Prostate gland (tissue), 2 donors: ENCODE results near the gene SPATS2. TPM values are rescaled to one million over a fixed set of nuclear protein-coding genes. Genes with fewer than 3 reads are reported as not detected.
A peak's percentile ranks its signal among the peaks of the same experiment; 100 is the strongest.

Source experiments
- DNase-seq: peaks from one replicate; pipeline ENCODE4 v3.0.0-alpha.2; 2019; ENCODE audit warnings: low spot score
- H3K27ac ChIP-seq, 2 donors: fragments of 200-600 bp; sonication (generic); 2 replicates each; pipeline ENCODE4 v1.5.1; 2017 to 2019
- H3K27me3 ChIP-seq: fragments of 200-600 bp; sonication (generic); replicated peaks from 2 replicates; pipeline ENCODE4 v1.5.1; 2019; ENCODE audit not compliant: insufficient read depth
- H3K36me3 ChIP-seq, 2 donors: fragments of 200-600 bp; sonication (generic); 1 replicate in 1 of 2; 2 replicates in 1 of 2; pipeline versions ENCODE4 v1.5.1 to v1.8.1; 2017 to 2019
- H3K4me1 ChIP-seq: fragments of 200-600 bp; sonication (generic); replicated peaks from 2 replicates; pipeline ENCODE4 v1.5.1; 2019
- H3K4me3 ChIP-seq, 2 donors: fragments of 200-600 bp; sonication (generic); 2 replicates each; pipeline ENCODE4 v1.5.1; 2017 to 2019
- H3K9me3 ChIP-seq: fragments of 200-600 bp; sonication (generic); 2 replicates; pipeline ENCODE4 v1.5.1; 2017
- POLR2A ChIP-seq: fragments of 450-650 bp; IDR thresholded peaks from one replicate; pipeline ENCODE4 v1.6.1; 2016; ENCODE audit warnings: antibody characterized with exemption, mild to moderate bottlenecking
- POLR2AphosphoS5 ChIP-seq: sonication (generic); formaldehyde crosslinking; IDR thresholded peaks from one replicate; pipeline ENCODE4 v1.6.1; 2017; ENCODE audit warnings: antibody characterized with exemption
- WGBS: methylation state at CpG from one replicate; pipeline ENCODE4 v1.1.5; 2018; 5-methylcytosine and 5-hydroxymethylcytosine counted together
- intact Hi-C: fragments of 100-400 bp; cut with DNase I; formaldehyde crosslinking; loops from one replicate; pipeline ENCODE4 v1.14.2; 2022
- small RNA-seq, 2 donors: library from RNA; depleted of rRNA; stranded (forward); fragments of <200 nt; gene quantifications; one replicate each; pipeline ENCODE3, GENCODE V24; 2016
- total RNA-seq, 2 donors: library from RNA; depleted of rRNA; stranded (reverse); fragments of >200 nt; gene quantifications; one replicate each; pipeline ENCODE4 v1.1.0, GENCODE V29; 2016
- TF ChIP-seq, protein P1 (sequence below), 4 experiments: fragments of 200-600 bp in 2 of 4; fragments of 450-650 bp in 2 of 4; sonication (generic) in 2 of 4; IDR thresholded peaks; 1 replicate in 3 of 4; 2 replicates in 1 of 4; pipeline ENCODE4 v1.5.1; 2016 to 2019; ENCODE audit warnings: antibody characterized with exemption in 4 of 4, mild to moderate bottlenecking in 2 of 4, moderate library complexity in 2 of 4

The SPATS2 gene
- total RNA-seq, 2 donors from 2014 or later, result 30.1 to 34.2 TPM

GRCh38 chr12:49566361-49566760 is 199.1 kb downstream of the SPATS2 start:
- Histone ChIP-seq H3K27ac (no peak overlapping the region), H3K4me3 (no peak overlapping the region), H3K4me1 (peaks cover 3% of the 10 kb centered on the region), H3K9me3 (no peaks in the 10 kb centered on the region), H3K27me3 (no peaks in the 10 kb centered on the region), H3K36me3 (peaks cover 10 to 26% of the 10 kb centered on the region in 2 donors)
- 92% methylated on average over 12 of the region's 13 CpGs for WGBS
- DNase-seq, result no peak
- TF ChIP-seq POLR2AphosphoS5 (no peak), POLR2A (no peak)
- TF ChIP-seq, protein P1, sequence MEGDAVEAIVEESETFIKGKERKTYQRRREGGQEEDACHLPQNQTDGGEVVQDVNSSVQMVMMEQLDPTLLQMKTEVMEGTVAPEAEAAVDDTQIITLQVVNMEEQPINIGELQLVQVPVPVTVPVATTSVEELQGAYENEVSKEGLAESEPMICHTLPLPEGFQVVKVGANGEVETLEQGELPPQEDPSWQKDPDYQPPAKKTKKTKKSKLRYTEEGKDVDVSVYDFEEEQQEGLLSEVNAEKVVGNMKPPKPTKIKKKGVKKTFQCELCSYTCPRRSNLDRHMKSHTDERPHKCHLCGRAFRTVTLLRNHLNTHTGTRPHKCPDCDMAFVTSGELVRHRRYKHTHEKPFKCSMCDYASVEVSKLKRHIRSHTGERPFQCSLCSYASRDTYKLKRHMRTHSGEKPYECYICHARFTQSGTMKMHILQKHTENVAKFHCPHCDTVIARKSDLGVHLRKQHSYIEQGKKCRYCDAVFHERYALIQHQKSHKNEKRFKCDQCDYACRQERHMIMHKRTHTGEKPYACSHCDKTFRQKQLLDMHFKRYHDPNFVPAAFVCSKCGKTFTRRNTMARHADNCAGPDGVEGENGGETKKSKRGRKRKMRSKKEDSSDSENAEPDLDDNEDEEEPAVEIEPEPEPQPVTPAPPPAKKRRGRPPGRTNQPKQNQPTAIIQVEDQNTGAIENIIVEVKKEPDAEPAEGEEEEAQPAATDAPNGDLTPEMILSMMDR (IDR thresholded peaks at IDR 0.05), result no peak
- intact Hi-C loops, result no loop called here

DNA sequence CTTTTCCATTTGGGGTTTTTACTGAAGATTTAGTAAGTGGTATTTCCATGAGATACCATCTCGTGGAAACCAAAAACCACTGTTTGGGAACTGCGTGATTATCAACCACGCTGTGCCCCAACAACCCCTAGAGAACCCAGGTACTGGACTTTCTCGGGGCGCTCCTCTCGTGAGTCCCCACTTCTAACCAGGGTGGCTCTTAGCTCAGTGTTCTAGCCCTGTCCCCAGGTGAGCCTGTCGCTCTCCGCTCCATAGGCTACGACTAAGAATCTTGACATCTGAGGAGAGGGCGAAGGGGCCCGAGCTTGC is 200.0 kb downstream of the SPATS2 start:
- peaks cover 10 to 21% of the 10 kb centered on the region in 2 donors for H3K36me3 ChIP-seq
- peak overlapping the region; percentile 64 to 88 for H3K4me3 ChIP-seq
- H3K27ac ChIP-seq, result peak overlapping the region; percentile 82 to 87
- no peak for DNase-seq
- TF ChIP-seq, protein P1 (IDR thresholded peaks at IDR 0.05), result no peak
- TF ChIP-seq POLR2AphosphoS5 (no peak), POLR2A (no peak)
- peaks cover 3% of the 10 kb centered on the region for H3K4me1 ChIP-seq
- H3K9me3 ChIP-seq, result no peaks in the 10 kb centered on the region
- 0% methylated on average over 11 of the region's 11 CpGs for WGBS
- intact Hi-C loops, result no loop called here
- no peaks in the 10 kb centered on the region for H3K27me3 ChIP-seq

- H3K4me1 ChIP-seq, result peaks cover 3% of the 10 kb centered on the region
- no peaks in the 10 kb centered on the region for H3K27me3 ChIP-seq
- TF ChIP-seq POLR2A (peak; percentile 20), POLR2AphosphoS5 (peak; percentile 94)
- TF ChIP-seq, protein P1 (IDR thresholded peaks at IDR 0.05), result no peak
- peak within 1 kb of the TSS; percentile 64 to 88 for H3K4me3 ChIP-seq
- intact Hi-C loops, result no loop called here
- peak; percentile 83 for DNase-seq
- no peaks in the 10 kb centered on the region for H3K9me3 ChIP-seq
- H3K27ac ChIP-seq, result peak within 1 kb of the TSS; percentile 82 to 87
- WGBS, result under 1% methylated on average over 42 of the region's 54 CpGs
- peaks cover 7 to 16% of the 10 kb centered on the region in 2 donors for H3K36me3 ChIP-seq
These were observed 200.6 kb downstream of the SPATS2 start, which contains the start of gene MCRS1 for GRCh38 chr12:49567611-49568441. Gene MCRS1 (minus strand): TSS chr12:49568142. CDS start chr12:49566731, 1,411 bp downstream.

DNA sequence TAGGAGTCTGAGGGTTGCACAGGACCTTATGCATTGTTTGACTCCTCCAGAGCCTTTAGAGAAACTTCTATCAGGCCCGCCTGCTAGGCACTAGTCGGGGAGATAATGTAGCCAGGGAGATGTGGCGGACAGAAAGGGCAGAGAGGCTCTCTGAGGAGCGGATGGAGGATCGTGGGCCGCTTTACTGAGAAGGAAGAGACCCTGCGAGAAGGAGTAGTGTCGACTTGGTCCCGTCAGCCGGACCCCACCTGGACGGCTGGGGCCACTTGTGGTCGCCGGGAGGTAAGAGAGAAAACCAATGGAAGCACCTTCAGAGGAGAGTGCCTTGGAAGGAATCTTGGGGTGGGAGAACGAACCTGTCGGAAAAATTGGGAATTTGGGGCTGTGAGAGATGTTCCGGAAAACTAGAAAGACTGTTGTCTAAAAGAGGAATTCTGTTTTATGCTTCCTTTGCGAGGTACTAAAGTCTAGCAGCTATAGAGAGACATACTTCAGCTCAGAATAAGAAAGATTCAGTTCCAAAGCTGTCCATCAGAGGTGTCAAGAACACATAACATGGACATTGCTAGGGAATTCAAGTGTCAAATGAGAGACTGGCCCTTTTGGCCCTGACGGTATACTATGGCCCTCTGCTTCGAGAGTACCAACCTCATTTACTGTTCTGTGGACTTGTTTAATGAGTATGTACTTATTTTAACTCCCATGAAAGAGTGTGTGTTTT is 201.3 kb downstream of the SPATS2 start:
- H3K27ac ChIP-seq, result peak overlapping the region; percentile 82 to 87
- no peak for DNase-seq
- TF ChIP-seq, protein P1 (IDR thresholded peaks at IDR 0.05), result no peak
- no peak for TF ChIP-seq POLR2AphosphoS5
- TF ChIP-seq POLR2A, result no peak
- H3K4me3 ChIP-seq, result peak overlapping the region; percentile 64 to 88
- no peaks in the 10 kb centered on the region for H3K9me3 ChIP-seq
- H3K4me1 ChIP-seq, result peaks cover 3% of the 10 kb centered on the region
- intact Hi-C loops, result no loop called here
- whole genome bisulfite sequencing, result 1% methylated on average over 19 of the region's 19 CpGs
- no peaks in the 10 kb centered on the region for H3K27me3 ChIP-seq
- peaks cover 1 to 10% of the 10 kb centered on the region in 2 donors for H3K36me3 ChIP-seq

Small RNA genes within 50 kb of the gene (small RNA-seq; reads per million reads assigned to genes)
- gene AC125611.1, result 0 reads per million in 2 donors

Other genes with a start within 250 kb of the SPATS2 start
- 100 to 1,000 TPM; 292 to 922 TPM for gene TUBA1B, start 236.1 kb upstream of the SPATS2 start, total RNA-seq
- gene TUBA1A, start 178.4 kb upstream of the SPATS2 start, total RNA-seq, result 100 to 1,000 TPM in 1 of 2 donors, 10 to 100 TPM in 1; 81.6 to 253 TPM
- 10 to 100 TPM; 81.9 to 85.6 TPM for gene TUBA1C, start 102.4 kb upstream of the SPATS2 start, total RNA-seq
- gene PRPH, start 72.3 kb upstream of the SPATS2 start, total RNA-seq, result 10 to 100 TPM in 1 of 2 donors, 1 to 10 TPM in 1; 1.4 to 11.4 TPM
- 1 to 10 TPM in 1 of 2 donors, under 1 TPM in 1; 0.46 to 5.2 TPM for gene TROAP, start 44.2 kb upstream of the SPATS2 start, total RNA-seq
- gene C1QL4, start 30.3 kb upstream of the SPATS2 start, total RNA-seq, result 1 to 10 TPM in 1 of 2 donors, not detected in 1; 1.3 TPM
- 1 to 10 TPM in 1 of 2 donors, under 1 TPM in 1; 0.23 to 4.3 TPM for gene DNAJC22, start 20.6 kb upstream of the SPATS2 start, total RNA-seq
- 1 to 10 TPM; 1.8 to 2.2 TPM for gene KCNH3, start 171.6 kb downstream of the SPATS2 start, total RNA-seq
- gene MCRS1, start 200.7 kb downstream of the SPATS2 start, total RNA-seq, result 10 to 100 TPM; 54.1 to 87.0 TPM
- gene FAM186B, start 238.2 kb downstream of the SPATS2 start, total RNA-seq, result 1 to 10 TPM in 1 of 2 donors, under 1 TPM in 1; 0.23 to 10.0 TPM